Measurements from ENCODE around the gene SETD1A.
"Not testable (repeated sequence)": the region's sequence is repeated elsewhere in the genome, so short reads cannot be mapped to it uniquely, and the experiment has no call there.

SETD1A gene

GRCh38 chr16:31001507-31002249 lies 44.1 kb downstream of the SETD1A start:
- no peak for DNase-seq

DNA sequence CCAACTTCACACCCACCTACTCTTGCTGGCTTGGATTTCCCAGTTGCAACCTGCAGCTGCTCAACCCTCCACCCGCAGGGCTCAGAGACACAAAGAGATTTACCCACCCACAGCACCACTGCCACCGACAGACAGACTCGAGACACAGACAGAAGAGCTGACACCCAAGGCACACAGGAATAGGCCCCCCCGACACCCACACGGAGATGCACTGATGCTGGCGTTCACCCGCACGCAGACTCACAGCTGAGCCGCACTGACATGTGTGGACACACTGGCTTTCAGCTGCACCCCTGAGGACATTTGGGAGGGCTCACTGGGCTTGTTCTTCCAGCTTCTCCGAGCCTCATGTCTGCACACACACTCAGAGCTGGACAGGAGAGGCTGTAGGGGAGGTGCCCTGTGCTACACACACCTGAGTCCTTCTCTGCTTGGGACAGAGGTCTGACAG lies 44.7 kb downstream of the SETD1A start:
- DNase-seq, result no peak

DNA sequence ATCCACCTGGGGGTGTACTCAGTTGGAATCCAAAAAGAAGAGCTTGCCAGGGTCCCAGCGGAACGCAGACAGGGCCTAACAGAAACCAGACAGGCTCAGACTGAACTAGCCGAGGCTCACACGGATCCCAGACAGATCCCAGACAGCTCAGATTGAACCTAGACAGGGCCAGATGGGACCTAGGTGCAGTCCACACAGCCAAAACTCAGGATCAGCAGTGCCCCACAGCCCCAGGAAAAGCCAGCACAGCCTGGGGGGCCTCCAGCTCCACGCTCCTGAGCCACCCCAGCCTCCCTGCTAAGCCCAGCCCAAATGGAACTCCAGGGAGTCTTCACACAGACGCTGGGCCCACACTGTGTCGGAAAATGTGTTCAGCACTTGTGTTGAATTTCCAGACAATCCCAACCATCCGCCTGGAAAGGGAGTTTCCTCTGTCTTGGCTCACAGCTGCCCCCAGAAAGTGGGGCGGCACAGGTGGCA lies 45.3 kb downstream of the SETD1A start:
- DNase-seq, result no peak

DNA sequence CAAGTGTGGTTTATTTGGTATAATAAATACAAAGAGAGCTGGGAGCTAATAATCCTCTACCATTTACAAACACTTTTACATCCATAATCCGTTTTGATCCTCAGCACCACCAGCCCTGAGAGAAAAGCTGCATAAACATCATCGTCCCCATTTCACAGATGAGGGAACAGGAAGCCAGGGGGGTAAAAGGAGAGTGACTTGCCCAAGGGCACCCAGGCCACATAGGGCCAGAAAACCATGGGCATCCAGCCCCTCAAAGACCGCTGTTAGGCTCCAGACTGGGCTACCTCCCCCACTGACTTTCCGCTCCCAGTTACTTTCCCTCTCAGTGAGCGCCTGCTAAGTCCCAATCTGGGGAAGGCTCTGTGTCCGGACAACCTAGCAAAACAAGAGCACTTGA lies 46.2 kb downstream of the SETD1A start:
- no peak for DNase-seq

DNA sequence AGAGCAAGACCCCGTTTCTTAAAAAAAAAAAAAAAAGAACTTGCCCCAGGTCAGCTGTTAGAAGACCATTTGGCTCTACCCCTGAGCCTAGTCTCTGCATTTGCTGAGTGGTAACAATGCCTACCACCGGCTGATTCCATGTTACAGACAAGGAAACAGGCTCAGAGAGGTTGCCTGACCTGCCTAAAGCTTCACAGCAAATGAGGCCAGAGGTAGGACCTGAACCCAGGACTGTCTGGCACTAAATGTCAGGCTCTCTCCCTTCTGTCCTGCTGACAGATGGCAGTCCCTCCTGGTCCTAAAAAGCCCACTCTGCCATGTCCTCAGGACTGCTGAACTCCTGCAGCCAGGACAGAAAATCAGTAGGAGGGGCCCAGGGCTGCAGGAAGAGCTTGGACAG lies 47.1 kb downstream of the SETD1A start:
- no peak for DNase-seq

- DNase-seq, result no peak
These were observed 48.0 kb downstream of the SETD1A start for GRCh38 chr16:31005350-31006085.

GRCh38 chr16:31006086-31006385 lies 48.5 kb downstream of the SETD1A start:
- DNase-seq, result no peak

DNA sequence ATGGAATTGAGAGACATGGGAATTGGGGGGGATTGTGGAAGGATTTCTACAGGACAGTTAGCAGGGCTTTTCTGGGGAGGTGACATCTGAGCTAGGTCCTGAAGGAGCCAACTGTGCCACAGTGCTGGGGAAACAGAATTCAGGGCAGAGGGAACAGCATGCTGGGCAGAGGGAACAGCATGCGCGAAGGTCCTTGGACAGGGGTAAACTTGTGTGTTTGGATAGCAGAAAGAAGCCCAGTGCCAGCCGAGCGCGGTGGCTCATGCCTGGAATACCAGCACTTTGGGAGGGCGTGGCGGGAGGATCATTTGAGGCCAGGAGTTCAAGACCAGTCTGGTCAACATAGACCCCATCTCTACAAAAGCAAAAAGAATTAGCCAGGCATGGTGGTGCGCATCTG lies 49.0 kb downstream of the SETD1A start:
- no peak for DNase-seq

GRCh38 chr16:31007684-31008083 lies 50.1 kb downstream of the SETD1A start:
- DNase-seq, result no peak

GRCh38 chr16:31008149-31008548 lies 50.6 kb downstream of the SETD1A start:
- DNase-seq, result no peak

DNA sequence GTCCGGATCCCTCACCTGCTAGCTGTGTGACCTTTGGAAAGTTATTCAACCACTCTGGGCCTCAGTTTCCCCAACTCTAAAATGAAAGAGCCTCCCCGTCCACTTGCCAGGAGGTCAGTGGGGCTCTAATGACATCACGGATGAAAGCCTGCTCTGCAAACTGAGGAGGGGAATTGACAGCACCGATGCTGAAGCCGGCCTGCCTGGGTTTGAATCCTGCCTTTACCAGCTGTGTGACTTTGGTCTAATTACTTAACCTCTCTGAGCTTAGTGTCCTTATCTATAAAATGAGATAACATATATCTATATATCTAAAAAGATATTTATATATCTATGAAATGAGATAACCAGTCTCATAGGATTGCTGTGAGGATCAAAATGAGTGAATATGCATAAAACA lies 51.0 kb downstream of the SETD1A start:
- DNase-seq, result no peak

GRCh38 chr16:31009120-31009519 lies 51.6 kb downstream of the SETD1A start:
- no peak for DNase-seq

DNA sequence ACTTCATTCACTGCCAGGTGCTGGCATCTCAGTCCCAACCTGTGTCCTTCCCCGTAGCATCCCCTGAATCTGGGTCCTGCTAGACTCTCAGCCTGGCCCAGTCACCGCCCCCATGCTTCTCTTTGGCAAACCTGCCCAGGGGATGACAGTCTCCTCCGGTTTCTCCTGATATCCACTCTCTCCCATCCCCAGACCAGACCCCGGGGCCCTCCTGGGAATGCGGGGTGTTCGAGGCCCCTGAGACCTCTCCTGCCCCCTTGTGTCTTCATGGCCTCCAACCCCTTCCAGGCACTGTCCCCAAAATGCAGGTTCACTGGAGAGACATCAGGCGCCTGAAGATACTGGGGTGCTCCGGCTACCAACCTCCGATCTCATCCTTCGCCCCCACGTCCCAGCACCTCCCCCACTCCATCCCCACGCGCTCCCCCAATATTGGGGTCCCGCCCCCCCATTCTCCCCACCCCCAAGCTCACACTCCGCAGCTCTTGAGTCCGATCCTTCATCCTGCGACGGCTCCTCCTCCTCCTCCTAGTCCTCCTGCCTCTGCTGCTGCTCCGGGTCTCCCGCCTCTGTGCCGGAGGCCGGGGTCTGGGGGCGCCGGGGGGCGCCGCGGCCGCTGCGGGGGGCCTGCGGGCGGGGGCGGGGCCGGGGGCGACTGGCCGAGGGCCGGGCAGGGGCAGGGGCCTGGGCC lies 52.5 kb downstream of the SETD1A start:
- no peak for DNase-seq

DNA sequence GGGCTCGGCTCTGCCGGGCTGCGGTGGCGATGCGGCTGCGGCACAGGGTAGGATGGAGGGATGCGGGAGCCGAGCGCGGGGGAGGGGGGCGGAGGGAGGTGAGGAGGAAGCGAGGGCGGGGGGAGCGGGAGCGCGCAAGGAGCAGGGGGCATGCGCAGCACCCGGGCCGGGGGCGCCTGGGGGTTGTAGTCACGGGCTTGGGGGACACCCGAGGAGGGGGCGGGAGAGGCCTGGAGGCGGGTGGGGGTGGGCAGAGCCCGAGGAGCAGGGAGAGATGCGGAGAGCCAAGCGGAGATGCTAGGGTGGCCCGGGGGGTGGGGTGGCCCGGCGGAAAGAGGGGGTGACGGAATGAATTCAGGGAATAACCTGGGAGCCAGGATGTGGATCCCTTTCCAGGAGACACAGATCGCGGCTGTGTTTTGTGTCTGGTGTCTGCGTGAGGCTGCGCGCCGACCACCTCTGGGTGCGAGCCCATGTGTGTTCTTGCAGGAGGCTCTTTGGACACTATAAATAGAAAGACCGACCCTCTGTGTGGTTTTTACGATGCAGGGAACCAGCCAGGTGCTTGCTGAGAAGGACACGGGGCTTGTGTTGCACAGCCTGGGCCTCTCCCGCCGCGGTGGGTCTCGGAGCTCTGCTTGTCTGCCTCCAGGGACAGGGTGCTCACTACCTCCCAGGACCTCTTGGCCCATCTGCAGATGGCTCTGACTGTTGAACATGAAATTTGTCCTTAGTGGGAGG lies 53.2 kb downstream of the SETD1A start, which contains the start of gene STX1B:
STX1B (minus strand) TSS at position 54 of the 741 bp plus-strand sequence. CDS start 242 bp downstream, outside the sequence.
- peak; percentile 65 for DNase-seq

DNA sequence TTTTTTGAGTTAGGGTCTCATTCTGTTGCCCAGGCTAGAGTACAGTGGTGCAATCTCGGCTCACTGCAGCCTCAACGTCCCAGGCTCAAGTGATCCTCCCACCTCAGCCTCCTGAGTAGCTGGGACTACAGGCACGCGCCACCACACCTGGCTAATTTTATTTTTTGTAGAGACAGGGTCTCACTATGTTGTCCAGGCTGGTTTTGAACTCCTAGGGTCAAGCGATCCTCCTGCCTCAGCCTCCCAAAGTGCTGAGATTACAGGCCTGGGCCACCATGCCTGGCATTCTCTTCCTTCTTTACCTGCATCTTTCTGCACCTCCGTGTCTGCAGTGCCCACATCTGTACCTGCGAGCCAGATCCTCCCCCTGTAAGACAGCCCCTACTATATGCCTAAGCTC lies 54.3 kb downstream of the SETD1A start:
- not testable (repeated sequence) for DNase-seq

DNA sequence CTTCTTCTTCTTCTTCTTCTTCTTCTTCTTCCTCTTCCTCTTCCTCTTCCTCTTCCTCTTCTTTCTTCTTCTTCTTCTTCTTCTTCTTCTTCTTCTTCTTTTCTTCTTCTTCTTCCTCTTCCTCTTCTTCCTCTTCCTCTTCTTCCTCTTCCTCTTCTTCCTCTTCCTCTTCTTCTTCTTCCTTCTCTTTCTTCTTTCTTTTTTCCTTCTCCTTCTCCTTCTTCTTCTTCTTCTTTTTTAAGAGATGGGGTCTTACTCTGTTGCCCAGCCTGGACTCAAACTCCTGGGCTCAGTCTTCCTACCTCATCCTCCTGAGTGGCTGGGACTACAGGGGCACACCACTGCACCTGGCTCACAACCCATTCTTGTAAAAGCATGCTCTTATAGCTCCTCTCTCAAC lies 55.7 kb downstream of the SETD1A start:
- DNase-seq, result not testable (repeated sequence)

DNA sequence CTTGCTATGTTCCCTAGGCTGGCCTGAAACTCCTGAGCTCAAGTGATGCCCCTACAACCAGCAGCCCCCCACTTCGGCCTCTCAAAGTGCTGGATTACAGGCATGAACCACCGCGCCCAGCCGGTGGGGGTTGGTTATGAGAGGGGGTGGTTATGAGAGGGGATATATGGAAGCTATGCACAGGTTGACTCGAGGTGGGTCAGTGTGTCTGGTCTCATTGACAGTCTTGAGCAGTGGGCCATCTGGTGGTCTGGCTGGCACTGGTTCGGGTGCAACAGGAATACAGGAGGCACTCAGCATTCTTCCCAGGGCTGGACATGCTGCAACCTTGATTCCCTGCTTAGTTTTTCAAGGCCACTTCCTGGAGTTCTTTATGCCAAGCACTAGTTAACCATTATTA lies 58.5 kb downstream of the SETD1A start:
- no peak for DNase-seq

DNA sequence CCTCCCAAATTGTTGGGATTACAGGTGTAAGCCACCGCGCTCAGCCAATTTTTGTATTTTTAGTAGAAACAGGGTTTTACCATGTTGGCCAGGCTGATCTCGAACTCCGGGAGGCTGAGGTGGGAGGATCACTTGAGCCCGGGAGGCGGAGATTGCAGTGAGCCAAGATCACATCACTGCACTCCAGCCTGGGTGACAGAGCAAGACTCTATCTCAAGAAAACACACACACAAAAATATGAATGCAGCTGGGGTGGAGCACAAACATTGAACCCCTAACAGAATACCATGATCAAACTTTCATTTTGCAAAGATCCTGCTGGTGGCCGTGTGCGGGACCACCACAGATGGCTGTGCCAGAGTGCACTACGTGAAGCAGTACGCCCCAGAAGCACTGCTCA lies 60.2 kb downstream of the SETD1A start:
- not testable (repeated sequence) for DNase-seq

DNA sequence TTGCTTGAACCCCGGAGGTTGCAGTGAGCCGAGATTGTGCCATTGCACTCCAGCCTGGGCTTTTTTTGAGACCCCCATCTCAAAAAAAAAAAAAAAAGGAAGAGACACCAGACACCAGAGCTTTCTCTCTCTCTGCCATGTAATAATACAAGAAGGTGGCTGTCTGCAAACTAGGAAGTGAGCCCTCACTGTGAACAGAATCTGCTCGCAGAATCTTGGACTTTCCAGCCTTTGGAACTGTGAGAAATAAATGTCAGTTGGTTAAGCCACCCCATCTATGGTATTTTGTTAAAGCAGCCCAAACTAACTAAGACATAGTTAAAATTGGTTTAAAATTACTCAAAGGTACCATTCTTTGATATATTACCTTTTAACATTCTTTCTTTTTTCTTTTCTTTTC lies 63.0 kb downstream of the SETD1A start:
- no peak for DNase-seq

- no peak for DNase-seq
These were observed 65.1 kb downstream of the SETD1A start for GRCh38 chr16:31022544-31023251.

DNA sequence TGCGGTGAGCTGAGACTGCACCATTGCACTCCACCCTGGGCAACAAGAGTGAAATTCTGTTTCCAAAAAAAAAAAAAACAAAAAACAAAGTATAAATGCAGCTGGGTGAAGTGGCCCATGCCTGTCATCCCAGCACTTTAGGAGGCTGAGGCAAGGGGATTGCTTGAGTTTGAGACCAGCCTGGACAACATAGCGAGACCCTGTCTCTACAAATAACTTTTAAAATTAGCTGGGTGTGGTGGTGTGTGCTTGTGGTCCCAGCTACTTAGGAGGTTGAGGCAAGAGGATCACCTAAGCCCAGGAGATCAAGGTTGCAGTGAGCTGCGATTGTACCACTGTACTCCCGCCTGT lies 65.7 kb downstream of the SETD1A start:
- no peak for DNase-seq

DNA sequence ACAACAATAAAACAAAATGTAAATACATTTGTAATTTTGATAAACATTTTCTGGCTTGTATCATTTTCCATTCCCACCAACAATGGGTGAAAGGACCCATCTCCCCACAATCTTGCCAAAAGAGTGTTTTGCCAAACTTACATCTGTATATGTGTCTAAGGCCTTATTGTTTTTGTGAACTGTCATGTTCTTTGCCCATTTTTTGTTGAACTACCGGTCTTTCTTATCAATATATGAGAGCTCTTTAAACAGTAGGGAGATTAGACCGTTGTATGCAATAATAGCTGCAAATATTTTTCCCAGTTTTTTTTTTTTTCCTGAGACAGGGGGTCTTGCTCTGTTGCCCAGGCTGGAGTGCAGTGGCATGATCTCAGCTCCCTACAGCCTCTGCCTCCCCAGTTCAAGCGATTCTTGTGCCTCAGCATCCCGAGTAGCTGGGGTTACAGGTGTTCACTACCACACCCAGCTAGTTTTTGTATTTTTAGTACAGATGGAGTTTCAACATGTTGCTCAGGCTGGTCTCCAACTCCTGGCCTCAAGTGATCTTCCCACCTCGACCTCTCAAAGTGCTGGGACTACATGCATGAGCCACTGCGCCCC lies 66.2 kb downstream of the SETD1A start:
- no peak for DNase-seq
